Esophagus squamous epithelium (tissue), 5 donors: ENCODE data around the gene CACNA1B. TPM values are rescaled to one million over a fixed set of nuclear protein-coding genes. Genes with fewer than 3 reads are reported as not detected.

Experiments
- DNase-seq: peaks from one replicate; lab custom pipeline; 2025; lab: John Stamatoyannopoulos, UW
- H3K27ac ChIP-seq, 4 donors: fragments of 200-600 bp; sonication (generic); one replicate each; pipeline ENCODE4 v1.5.1; 2016 to 2019; ENCODE audit warnings: mild to moderate bottlenecking in 1 of 4
- H3K27me3 ChIP-seq, 4 donors: fragments of 200-600 bp; sonication (generic); 1 replicate in 3 of 4; 2 replicates in 1 of 4; pipeline versions ENCODE4 v1.5.1 to v1.6.0; 2017 to 2021; ENCODE audit warnings: antibody characterized with exemption in 1 of 4
- H3K36me3 ChIP-seq, 3 donors: fragments of 200-600 bp; sonication (generic); one replicate each; pipeline ENCODE4 v1.5.1; 2016 to 2019
- H3K4me1 ChIP-seq, 3 donors: fragments of 200-600 bp; sonication (generic); one replicate each; pipeline ENCODE4 v1.5.1; 2017 to 2019
- H3K4me3 ChIP-seq, 4 donors: fragments of 200-600 bp; sonication (generic); 1 replicate in 3 of 4; 2 replicates in 1 of 4; pipeline ENCODE4 v1.5.1; 2016 to 2019; ENCODE audit warnings: mild to moderate bottlenecking in 2 of 4, moderate library complexity in 1 of 4
- H3K9me3 ChIP-seq, 3 donors: fragments of 200-600 bp; sonication (generic); one replicate each; pipeline ENCODE4 v1.5.1; 2016 to 2019
- POLR2A ChIP-seq, 4 donors: fragments of 450-650 bp; IDR thresholded peaks; one replicate each; pipeline ENCODE4 v1.6.1; 2017; ENCODE audit warnings: antibody characterized with exemption in 4 of 4, mild to moderate bottlenecking in 4 of 4, moderate library complexity in 3 of 4
- WGBS, 2 donors: methylation state at CpG; one replicate each; pipeline ENCODE4 v1.1.5; 2018; 5-methylcytosine and 5-hydroxymethylcytosine counted together
- intact Hi-C: fragments of 100-400 bp; cut with DNase I; formaldehyde crosslinking; loops from one replicate; pipeline ENCODE4 v1.15.0; 2022
- total RNA-seq, 4 donors: library from RNA; depleted of rRNA; stranded (reverse); fragments of >200 nt; gene quantifications; one replicate each; pipeline ENCODE4 v1.1.0, GENCODE V29; 2016
- TF ChIP-seq, protein P1 (sequence below), 6 experiments: fragments of 450-650 bp in 4 of 6; fragments of 200-600 bp in 2 of 6; sonication (generic) in 2 of 6; IDR thresholded peaks; one replicate each; pipeline ENCODE4 v1.5.1; 2016 to 2019; ENCODE audit warnings: antibody characterized with exemption in 6 of 6, mild to moderate bottlenecking in 4 of 6, moderate library complexity in 4 of 6
- donor health status: DM: yes; HTN: yes; CAD: no.

CACNA1B gene
- total RNA-seq, 4 donors from 2014 or later = not detected

DNA sequence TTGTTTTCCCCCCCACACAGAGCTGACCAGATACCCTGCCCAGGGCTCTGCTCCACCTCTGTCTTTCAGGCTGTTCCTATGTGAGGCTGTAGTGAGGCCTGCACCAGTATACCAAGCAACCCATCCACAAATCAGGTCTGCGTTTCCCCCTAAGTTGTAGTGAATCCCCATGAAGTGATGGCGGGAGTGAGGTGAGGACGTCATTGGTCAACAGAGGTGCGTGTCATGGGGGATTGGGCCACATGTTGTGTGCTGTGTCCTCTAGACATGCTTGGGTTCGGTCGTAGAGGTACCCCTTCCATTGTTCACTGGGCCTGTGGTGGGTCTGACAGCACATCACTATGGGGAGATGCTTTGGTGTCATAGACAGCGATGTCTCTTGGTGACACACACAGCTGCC, 184.6 kb downstream of the CACNA1B start:
- intact Hi-C loops = no loop called here
- peaks cover 0 to 19% (median 0%) of the 10 kb centered on the region in 4 donors for H3K27me3 ChIP-seq
- no peak for DNase-seq
- no peak overlapping the region for H3K4me3 ChIP-seq
- TF ChIP-seq POLR2A (IDR thresholded peaks at IDR 0.05) = no peak
- no peaks in the 10 kb centered on the region for H3K36me3 ChIP-seq
- WGBS, 2 donors = 89 to 94% methylated on average over 4 to 7 of the region's 7 CpGs
- H3K27ac ChIP-seq = no peak overlapping the region
- no peaks in the 10 kb centered on the region for H3K9me3 ChIP-seq
- no peaks in the 10 kb centered on the region for H3K4me1 ChIP-seq

DNA sequence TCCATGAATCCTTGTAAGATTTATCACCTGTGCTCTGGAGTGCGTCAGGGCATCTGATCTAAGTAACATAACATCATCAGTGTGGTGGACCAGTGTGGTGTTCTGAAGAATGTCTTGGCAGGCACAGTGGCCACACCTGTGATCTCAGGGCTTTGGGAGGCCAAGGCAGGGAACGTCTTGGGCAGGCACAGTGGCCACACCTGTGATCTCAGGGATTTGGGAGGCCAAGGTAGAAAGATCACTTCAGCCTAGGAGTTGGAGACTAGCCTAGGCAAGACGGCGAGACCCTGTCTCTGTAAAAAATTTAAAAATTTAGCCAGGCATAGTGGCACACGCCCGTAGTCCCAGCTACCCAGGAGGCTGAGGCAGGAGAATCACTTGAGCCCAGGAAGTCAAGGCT, 185.5 kb downstream of the CACNA1B start:
- Histone ChIP-seq H3K4me3 (no peak overlapping the region), H3K4me1 (no peaks in the 10 kb centered on the region), H3K9me3 (no peaks in the 10 kb centered on the region), H3K27me3 (peaks cover 0 to 19% (median 0%) of the 10 kb centered on the region in 4 donors), H3K36me3 (no peaks in the 10 kb centered on the region), H3K27ac (no peak overlapping the region)
- no peak for DNase-seq
- no peak for TF ChIP-seq POLR2A (IDR thresholded peaks at IDR 0.05)
- TF ChIP-seq, protein P1, sequence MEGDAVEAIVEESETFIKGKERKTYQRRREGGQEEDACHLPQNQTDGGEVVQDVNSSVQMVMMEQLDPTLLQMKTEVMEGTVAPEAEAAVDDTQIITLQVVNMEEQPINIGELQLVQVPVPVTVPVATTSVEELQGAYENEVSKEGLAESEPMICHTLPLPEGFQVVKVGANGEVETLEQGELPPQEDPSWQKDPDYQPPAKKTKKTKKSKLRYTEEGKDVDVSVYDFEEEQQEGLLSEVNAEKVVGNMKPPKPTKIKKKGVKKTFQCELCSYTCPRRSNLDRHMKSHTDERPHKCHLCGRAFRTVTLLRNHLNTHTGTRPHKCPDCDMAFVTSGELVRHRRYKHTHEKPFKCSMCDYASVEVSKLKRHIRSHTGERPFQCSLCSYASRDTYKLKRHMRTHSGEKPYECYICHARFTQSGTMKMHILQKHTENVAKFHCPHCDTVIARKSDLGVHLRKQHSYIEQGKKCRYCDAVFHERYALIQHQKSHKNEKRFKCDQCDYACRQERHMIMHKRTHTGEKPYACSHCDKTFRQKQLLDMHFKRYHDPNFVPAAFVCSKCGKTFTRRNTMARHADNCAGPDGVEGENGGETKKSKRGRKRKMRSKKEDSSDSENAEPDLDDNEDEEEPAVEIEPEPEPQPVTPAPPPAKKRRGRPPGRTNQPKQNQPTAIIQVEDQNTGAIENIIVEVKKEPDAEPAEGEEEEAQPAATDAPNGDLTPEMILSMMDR (IDR thresholded peaks at IDR 0.05) = no peak
- WGBS, 2 donors = 83 to 86% methylated on average over 5 to 6 of the region's 6 CpGs
- intact Hi-C loops = no loop called here

DNA sequence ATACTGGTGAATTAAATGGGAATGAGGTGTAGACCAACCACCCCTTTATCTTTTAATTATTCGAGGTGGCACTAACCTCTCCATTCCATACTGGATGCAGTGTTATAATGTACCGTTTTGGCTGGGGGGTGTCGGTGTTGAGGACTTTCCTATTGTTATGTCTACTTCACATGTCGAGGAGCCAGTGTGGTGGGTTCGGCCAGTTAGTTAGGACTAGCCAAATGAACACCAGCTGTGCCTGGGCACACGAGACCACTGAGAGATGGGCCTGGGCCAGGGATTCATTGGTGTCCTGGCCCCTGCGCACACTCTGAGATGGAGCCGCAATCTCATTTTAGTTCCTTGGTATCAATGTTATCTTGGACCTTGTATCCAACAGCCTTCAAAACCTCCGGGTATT, 186.2 kb downstream of the CACNA1B start:
- Histone ChIP-seq H3K27me3 (peaks cover 0 to 19% (median 0%) of the 10 kb centered on the region in 4 donors), H3K36me3 (no peaks in the 10 kb centered on the region), H3K27ac (no peak overlapping the region), H3K4me1 (no peaks in the 10 kb centered on the region), H3K9me3 (no peaks in the 10 kb centered on the region), H3K4me3 (no peak overlapping the region)
- TF ChIP-seq, protein P1 (IDR thresholded peaks at IDR 0.05) = no peak
- TF ChIP-seq POLR2A (IDR thresholded peaks at IDR 0.05) = no peak
- intact Hi-C loops = no loop called here
- DNase-seq = no peak
- 69 to 79% methylated on average over 7 to 9 of the region's 9 CpGs for WGBS, 2 donors

DNA sequence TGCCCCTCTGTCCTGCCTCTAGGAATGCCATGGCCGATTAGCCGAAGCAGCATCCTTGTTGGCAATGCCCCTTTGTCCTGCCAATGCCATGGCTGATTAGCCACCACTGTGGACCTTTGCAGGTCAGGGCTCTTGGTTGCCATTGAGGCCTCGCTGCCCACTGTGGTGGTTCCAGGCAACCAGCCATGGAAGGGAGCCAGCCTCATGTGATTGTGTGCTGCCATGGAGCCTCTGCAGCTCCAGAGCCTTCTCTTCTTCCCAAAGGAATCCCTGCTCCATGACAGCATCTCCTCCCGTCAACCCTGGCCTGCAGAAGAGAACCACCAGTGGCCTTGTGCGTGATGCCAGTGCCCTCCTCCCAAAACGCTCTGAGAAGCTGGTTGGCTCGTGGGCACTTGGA, 187.0 kb downstream of the CACNA1B start:
- intact Hi-C loops = no loop called here
- no peak for TF ChIP-seq POLR2A (IDR thresholded peaks at IDR 0.05)
- TF ChIP-seq, protein P1 (IDR thresholded peaks at IDR 0.05) = no peak
- DNase-seq = no peak
- WGBS, 2 donors = 62 to 77% methylated on average over 6 to 7 of the region's 7 CpGs
- Histone ChIP-seq H3K9me3 (no peaks in the 10 kb centered on the region), H3K27me3 (peaks cover 0 to 19% (median 0%) of the 10 kb centered on the region in 4 donors), H3K4me3 (no peak overlapping the region), H3K27ac (no peak overlapping the region), H3K4me1 (no peaks in the 10 kb centered on the region), H3K36me3 (no peaks in the 10 kb centered on the region)

DNA sequence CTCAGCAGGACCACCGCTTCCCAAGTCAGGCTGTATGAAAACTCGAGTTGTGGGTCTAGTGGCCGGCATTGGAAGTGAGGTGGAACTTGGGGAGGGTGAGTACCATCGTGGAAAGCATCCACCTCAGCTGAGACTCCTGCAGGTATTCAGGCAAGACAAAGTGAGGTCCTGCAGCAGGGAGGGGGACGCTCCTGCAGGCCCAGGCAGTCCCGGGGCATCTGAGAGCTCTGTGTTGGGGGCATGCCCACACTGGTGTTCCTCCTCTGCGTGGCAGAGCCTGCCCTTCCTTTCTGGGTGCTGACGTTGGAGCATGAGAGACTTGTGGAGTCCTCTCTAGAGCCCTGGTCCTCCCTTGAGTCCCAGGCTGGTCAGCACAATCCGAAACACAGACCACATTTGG, 187.7 kb downstream of the CACNA1B start:
- Histone ChIP-seq H3K9me3 (no peaks in the 10 kb centered on the region), H3K27ac (no peak overlapping the region), H3K4me1 (no peaks in the 10 kb centered on the region), H3K27me3 (peaks cover 0 to 19% (median 0%) of the 10 kb centered on the region in 4 donors), H3K4me3 (no peak overlapping the region), H3K36me3 (no peaks in the 10 kb centered on the region)
- intact Hi-C loops = no loop called here
- DNase-seq = no peak
- 56 to 100% methylated on average over 1 to 7 of the region's 9 CpGs for WGBS, 2 donors
- no peak for TF ChIP-seq POLR2A (IDR thresholded peaks at IDR 0.05)
- TF ChIP-seq, protein P1 (IDR thresholded peaks at IDR 0.05) = no peak

DNA sequence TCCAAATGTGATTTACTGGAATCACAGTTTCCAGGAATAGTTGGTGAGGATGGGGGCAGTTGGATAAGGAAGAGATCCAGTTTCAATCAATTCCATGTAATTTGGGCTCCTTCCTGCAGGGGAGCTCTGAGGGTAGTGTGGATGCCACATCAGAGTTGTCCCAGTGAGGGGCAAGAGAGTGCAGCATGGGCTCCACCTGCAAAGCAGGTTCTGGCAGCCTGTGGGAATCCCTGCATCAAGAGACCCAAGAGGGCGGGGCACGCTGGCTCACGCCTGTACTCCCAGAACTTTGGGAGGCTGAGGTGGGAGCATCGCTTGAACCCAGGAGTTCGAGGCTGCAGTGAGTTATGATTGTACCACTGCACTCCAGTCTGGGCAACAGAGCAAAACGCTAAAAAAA, 188.5 kb downstream of the CACNA1B start:
- H3K27ac ChIP-seq = no peak overlapping the region
- H3K27me3 ChIP-seq = peaks cover 0 to 20% (median 0%) of the 10 kb centered on the region in 4 donors
- H3K9me3 ChIP-seq = no peaks in the 10 kb centered on the region
- H3K4me1 ChIP-seq = no peaks in the 10 kb centered on the region
- WGBS, 2 donors = 62 to 71% methylated on average over 6 of the region's 6 CpGs
- no peaks in the 10 kb centered on the region for H3K36me3 ChIP-seq
- H3K4me3 ChIP-seq = no peak overlapping the region
- DNase-seq = no peak
- TF ChIP-seq POLR2A (IDR thresholded peaks at IDR 0.05) = no peak
- TF ChIP-seq, protein P1 (IDR thresholded peaks at IDR 0.05) = no peak
- intact Hi-C loops = no loop called here
